CD4-positive, alpha-beta T cell treated with Interleukin-17A for 4 hours (primary cell): Measurements from ENCODE around the gene SPINT3.
A peak's percentile ranks its signal among the peaks of the same experiment; 100 is the strongest.
"Not testable (repeated sequence)": the region's sequence is repeated elsewhere in the genome, so short reads cannot be mapped to it uniquely, and the experiment has no call there.

ENCODE experiments used
- DNase-seq: peaks from one replicate; pipeline ENCODE4 v3.0.0-alpha.2; 2020; ENCODE audit warnings: mixed read lengths

The SPINT3 gene

DNA sequence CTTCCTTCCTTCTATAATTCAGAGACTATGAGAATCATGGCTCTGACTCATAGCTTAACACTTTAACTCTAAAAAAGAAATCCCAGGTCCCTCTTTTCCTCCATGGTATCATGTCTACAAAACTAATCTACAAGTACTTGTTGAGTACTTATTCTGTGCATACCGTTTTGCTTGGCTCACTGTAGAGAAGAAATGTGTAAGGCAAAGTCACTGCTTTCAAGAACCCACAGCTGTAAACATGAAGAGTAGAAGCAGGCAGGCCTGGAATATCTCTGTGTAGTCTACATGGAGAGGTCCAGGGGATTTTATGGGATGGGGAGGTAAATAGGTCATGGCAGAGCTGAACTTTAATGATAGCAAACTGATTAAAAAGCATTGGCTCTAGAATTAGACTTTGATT lies 13.8 kb downstream of the SPINT3 start:
- DNase-seq = no peak

DNA sequence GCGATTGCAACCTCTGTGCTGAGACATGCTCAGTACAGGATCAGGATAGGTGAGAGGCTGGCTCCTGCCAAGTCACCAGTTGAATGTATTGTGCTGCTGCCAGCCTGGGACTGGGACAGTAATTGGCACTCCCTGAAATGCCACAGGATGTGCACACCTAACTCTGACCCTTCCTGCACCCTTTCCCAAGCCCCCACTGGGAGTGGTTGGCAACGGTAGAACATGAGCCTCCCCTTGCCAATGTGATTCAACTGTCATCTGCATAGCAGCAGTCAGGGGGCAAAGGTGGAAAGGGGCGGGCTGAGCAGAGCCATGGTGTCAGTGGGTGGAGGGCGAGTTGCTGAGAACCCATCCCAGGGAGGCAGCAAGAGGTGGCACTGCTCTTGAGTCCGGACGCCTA lies 15.4 kb downstream of the SPINT3 start:
- DNase-seq = no peak

DNA sequence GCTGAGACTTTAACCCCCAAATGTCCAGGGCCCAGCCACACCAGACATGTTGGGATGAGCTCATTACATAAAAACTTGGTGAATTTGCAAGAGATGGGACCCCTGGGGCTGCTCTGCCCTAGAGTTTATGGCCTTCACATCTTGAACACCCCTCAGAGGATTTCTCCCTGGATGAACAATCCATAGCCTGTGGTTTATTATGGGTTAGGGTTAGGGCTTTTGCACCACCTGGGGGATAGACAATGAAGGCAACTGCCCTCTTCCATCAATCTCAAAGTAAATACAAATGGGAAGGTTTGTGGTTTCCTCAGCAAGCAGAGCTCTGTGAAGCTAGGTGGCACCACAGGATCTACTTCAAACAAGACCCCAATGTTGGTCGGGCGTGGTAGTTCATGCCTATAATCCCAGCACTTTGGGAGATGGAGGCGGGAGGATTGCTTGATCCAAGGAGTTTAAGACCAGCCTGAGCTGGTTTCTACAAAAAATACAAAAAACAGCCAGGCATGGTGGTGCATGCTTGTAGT lies 17.4 kb downstream of the SPINT3 start:
- DNase-seq = no peak

DNA sequence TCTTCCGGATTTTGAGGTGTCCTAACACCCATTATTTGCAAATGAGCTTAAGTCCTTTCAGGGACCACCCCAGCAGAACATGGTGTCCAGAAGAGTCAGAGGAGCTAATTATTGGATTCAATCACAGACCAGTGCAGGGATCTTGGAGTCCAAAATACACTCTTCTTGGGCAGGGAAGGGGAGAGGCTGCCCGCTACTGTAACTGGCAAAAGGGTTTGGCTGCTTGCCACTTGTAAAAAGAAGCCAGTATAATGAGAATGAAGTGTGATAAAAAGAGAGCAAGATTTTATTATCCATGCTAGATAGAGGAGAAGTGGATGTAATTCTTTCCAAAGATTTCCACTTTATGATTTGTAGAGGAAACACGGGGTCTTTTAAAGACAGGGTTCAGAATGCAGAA lies 19.3 kb downstream of the SPINT3 start:
- no peak for DNase-seq

DNA sequence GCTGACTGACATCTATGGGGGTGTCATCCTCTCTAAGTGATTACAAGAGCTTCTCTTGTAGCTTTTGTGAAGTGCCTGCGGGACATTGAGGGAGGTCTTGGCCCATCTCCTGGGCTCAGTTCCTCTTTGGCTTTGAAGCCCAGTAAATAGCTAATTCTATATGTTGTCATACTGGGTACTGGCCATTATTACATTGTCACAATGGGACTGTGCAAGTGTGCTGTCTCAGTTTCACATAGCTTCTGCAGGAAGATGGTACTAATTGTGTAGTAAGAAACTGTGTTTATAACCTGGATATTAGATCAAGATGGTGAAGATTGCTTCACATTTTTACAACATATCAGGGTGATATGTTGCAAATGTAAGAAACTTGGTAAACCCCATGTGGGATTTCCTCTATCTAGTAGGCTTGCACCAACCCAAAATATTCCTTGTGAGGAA lies 19.9 kb downstream of the SPINT3 start:
- no peak for DNase-seq

DNA sequence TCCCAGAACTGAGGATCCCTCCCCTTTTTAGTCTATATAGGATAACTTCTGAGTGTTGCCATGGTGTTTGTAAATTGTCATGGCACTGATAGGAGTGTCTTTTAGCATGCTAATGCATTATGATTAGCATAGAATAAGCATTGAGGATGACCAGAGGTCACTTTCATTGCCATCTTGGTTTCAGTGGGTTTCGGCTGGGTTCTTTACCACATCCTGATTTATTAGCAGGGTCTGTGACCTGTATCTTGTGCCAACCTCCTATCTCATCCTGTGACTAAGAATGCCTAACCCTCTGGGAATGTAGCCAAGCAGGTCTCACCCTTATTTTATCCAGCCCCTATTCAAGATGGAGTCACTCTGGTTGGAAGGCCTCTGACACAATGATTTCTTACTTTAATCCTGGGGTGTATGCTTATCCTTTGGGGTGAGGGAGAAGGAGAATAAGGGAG lies 26.3 kb downstream of the SPINT3 start:
- no peak for DNase-seq

DNA sequence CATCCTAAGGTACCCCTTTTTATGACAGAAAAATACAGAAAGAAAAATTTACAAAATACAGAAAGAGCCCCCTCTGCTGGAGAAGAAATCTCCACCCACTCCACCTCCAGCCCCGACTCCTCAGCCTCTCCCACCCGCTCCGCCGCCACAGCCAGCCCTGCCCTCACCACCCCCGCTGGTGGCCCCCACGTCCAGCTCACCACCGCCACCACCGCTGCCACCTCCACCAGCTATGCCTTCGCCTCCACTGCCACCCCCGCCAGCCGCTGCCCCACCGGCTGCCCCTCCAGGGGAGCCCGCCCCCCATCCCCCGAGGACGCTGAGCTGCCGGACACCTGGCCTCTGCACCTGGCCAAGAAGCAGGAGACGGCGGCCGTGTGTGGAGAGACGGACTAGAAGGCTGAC lies 28.2 kb downstream of the SPINT3 start:
- DNase-seq = no peak

DNA sequence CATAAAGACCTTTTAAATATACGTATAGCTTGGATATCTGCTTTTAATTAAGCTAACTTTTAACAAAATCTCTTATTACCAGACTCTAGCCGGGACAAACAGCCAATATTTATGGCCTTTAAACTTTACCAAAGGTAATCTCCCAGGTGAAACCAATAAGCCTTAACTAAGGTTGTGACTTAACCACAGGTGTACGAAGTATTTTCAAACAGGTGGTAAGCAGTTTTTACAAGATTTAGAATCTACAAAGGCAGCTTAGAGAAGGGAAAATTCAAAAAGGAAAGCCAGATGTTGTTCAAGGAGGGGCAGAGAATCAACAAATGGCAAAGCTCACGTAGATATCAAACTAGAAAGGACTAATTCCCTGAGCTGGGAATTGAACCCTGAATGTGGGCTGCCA lies 30.0 kb downstream of the SPINT3 start:
- DNase-seq = no peak

DNA sequence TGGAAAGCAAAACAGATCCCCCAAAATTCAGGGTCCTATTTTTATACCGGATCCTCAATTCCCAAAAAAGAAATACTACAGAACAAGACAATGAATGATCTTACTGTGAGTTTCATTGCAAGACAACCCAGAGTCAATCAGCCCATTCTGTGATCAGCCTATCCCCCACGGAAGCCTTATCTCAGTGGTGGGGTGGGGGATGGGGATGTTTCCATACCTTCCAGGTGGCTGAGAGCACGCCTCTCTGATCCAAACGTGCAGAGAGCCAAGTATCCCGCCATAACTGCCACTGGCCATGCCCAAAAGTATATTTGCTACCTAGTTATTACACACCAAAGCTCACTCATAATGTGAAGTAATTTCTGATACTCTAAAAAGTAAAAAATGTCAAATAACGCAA lies 30.7 kb downstream of the SPINT3 start:
- no peak for DNase-seq

DNA sequence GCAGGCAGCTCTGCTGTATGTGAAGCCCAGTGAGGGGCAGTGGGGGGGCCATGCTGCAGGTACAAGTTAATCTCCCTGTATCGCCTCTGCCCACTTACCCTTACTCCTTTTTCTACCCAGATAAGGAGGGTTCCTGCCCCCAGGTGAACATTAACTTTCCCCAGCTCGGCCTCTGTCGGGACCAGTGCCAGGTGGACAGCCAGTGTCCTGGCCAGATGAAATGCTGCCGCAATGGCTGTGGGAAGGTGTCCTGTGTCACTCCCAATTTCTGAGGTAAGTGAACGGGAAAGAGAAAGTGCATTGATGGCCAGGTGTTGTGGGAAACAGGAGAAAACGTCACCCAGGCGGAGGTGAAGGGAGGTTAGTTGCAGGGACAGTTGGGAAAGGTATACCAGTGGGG lies 35.6 kb downstream of the SPINT3 start:
- no peak for DNase-seq

DNA sequence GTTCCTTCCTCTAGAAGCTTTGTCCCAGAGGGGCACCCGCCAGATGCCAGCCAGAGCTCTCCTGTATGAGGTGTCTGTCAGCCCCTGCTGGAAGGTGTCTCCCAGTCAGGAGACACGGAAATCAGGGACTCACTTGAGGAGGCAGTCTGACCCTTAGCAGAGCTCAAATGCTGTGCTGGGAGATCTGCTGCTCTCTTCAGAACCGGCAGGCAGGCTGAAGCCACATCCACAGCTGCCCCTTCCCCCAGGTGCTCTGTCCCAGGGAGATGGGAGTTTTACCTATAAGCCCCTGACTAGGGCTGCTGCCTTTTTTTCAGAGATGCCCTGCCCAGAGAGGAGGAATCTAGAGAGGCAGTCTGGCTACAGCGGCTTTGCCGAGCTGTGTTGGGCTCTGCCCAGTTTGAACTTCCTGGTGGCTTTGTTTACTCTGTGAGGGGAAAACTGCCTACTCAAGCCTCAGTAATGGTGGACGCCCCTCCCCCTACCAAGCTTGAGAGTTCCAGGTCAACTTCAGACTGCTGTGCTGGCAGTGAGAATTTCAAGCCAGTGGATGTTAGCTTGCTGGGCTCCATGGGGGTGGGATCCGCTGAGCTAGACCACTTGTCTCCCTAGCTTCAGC lies 37.8 kb downstream of the SPINT3 start:
- DNase-seq = not testable (repeated sequence)

DNA sequence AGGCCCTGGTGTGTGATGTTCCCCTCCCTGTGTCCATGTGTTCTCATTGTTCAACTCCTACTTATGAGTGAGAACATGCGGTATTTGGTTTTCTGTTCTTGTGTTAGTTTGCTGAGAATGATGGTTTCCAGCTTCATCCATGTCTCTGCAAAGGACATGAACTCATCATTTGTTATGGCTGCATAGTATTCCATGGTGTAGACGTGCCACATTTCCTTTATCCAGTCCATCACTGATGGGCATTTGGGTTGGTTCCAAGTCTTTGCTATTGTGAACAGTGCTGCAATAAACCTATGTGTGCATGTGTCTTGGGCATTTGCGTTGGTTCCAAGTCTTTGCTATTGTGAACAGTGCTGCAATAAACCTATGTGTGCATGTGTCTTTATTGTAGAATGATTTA lies 43.1 kb downstream of the SPINT3 start:
- DNase-seq = not testable (repeated sequence)

DNA sequence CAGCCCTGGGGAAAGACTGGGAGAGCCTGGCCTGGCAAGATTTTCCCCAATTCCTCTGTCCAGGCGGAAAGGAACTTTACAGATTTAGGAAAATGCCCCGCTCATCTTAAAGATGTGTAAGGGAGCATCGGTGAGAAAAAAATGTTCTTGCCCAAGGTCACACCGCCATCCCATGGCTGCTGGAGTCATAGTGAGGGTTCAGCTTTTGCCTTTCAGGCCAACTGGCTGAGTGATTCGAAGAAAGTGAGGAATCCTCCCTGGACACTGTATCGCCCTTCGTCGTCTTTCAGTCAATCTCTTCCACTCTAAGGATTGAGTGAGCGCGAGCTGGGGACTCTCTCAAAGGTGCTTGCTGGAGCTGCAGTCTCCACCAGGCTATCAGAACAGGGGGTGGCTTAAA lies 44.5 kb downstream of the SPINT3 start:
- DNase-seq = no peak

DNA sequence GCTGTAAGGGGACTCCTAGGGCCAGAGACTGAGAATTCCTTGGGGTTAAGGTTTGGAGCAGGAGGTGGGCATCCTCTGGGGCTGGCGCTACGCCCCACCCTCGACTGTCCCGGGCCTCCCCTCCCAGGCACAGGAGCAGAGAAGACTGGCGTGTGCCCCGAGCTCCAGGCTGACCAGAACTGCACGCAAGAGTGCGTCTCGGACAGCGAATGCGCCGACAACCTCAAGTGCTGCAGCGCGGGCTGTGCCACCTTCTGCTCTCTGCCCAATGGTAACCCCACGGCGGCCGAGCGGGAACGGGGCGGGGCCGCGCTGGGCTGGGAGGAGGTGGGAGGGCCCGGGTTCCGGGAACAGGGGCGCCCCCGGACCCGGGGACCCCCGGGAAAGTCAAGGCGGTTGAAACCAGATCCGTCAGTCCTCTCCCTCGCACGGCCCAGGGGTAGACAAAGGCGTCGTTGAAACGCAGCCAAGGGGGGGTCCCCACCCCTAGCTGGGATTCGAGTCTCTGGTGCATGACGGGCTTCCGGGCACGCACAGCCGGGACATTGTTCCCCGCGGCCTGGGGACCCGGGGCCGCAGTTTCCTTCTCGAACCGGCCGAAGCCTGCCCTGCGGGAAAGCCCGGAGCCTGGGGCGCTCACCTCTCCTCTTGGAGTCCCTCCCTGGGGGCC lies 45.0 kb downstream of the SPINT3 start:
- peak; percentile 12 for DNase-seq

DNA sequence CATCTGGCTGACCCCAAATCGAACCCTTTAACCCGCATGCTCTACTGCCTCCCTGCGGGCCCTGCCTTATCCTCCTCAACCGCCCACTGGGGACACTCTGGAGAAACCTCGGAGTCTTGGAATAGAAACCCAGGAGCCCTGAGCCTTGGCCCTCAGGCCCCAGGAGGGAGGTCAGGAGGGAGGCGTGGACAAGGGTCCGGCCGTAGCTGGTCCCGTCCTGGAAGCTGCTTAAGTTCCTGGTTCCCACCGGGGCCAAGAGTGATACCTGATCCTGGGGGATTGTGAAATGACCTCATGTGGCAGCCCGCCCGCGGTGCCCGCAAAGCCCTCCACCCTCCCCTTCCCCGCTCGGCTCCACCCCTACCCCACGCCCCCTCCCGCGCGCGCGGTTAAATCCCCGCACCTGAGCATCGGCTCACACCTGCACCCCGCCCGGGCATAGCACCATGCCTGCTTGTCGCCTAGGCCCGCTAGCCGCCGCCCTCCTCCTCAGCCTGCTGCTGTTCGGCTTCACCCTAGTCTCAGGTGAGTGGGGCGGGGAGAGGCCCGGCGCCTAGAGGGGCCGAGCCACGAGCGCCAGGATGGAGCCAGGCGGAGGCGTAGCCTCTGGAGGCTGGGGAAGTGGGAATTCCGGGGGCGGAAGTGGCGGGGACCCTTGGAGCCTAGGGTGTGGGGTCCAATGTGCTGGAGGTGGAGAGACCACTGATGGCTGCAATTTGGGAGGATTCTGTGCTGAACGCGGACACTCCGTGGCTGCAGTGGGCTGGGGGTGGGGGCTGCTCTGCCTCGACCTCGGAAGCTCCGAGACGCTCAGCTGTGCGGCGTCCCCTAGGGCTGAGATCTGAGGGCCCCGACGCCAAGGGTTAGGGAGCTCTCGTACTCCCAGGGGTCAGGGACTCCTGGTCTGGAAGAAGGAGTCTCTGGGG lies 45.8 kb downstream of the SPINT3 start, which contains the start of gene WFDC2:
Gene WFDC2, plus strand, starts transcription at position 418 of the 926 bp plus-strand sequence. Its CDS starts 29 bp downstream, at position 447.
- DNase-seq = no peak

DNA sequence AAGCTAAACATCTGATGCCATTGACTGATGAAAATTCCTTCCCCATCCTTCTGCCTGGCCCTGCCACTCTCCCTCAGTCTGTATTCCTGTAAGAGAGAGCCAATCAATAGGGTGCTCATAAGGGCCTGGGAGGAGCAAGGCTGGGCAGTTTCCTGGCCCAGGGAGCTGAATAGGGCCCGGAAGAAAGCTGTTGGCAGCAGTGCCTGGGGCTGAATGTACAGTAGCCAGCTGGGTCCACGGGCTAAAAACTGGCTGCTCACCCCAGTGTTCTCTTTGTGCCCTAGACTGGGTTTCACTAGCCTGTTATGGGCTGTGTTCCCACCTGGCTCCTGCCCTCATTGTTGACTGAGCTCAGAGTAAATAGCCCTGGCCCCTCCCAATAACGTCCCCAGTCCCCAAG lies 47.6 kb downstream of the SPINT3 start:
- DNase-seq = no peak

DNA sequence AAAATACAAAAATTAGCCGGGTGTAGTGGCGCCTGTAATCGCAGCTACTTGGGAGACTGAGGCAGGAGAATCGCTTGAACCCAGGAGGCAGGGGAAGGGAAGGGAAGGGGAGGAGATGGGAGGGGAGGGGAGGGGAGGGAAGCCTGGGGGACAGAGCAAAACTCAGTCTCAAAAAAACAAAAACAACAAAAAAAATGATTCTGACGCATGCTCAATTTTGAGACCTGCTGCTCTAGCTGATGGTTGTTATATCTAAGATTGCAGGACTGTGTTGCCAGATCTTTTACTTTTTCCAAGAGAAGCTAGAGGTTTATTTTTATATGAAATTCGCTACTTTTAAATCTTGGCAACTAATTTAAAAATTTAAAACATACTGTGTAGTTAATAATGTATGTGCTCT lies 48.2 kb downstream of the SPINT3 start:
- DNase-seq = no peak

DNA sequence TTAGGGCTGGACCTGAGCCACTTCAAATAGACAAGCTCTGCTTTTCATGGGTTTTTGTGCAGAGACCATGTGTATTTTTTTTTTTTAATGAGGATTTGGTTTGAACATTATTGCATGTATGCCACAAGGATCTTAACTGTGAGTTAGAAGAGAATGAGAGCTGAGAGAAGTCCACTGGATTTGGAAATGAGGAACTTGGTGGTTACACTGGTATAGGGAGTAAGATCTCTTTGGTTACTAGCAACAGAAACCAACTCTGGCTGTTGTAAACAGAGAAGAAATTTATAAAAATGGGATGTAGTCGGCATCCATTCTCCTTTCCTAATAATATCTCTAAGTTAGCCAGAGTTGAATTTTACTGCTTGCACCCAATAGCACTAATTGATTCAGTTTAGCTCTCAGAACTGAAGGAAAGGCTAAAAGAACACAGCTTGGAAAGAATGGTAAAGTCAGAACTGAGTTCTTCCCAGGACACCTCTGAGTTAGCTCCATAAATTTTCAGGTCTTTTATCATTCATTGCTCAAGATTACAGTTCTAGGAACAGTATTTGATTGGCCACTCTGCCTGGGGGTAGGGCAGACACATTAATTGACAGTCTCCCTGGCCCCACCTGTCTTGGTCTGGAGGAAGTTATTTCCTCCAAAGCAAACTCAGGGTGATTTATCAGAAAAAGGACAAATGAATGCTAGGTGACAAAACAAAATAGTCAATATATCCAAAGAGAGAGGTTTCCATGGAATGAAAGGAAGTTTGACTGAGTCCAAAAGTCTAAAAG lies 49.7 kb downstream of the SPINT3 start:
- DNase-seq = no peak

DNA sequence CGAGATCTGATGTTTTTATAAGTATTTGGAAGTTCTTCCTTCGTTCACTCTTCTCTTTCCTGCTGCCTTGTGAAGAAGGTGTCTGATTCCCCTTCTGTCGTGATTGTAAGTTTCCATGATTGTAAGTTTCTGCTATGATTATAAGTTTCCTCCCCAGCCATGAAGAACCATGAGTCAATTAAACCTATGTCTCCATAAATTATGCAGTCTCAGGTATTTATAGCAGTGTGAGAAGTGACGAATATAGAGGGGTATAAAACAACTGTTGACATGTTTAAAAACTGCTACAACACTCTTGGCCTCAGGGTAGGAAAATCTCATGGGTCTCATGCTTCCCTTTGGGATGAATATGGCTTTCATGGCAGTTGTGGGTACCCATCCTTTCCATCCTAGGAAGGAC lies 51.7 kb downstream of the SPINT3 start:
- no peak for DNase-seq

DNA sequence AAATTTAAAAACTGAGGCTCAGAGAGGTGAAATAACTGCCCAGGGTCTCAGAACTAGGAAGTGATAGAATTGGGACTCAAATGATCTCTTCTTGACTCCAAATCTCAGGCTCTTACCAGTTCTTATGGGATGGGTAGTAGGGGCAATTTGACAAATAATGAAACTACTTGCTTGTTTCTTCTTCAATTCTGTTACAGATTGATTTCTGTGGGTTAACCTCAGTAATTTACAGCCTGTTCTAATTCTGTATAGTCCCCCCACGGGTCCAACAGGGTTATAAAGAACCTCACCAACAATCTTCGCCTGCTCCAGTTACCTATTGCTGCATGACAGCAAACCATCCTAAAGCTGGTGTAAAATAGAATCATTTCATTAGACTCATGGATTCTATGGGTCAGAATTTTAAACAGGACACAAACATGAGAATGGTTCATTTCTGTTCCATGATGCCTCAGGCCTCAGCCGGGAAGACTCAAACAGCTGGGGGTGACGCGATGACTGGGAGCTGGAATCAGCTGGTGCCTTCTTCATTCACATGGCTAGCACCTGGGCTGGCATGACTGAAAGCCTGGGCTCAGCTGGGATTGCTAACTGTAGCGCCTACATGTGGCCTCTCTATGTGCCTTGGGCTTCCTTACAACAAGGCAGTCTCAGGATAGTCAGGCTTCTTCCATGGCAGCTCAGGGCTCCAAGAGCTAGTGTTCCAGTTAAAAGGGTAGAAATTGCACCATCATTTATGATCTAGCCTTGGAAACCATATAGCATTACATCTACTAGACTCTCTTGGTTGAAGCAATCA lies 52.5 kb downstream of the SPINT3 start:
- no peak for DNase-seq
